Smooth muscle cell (in vitro differentiated cells): ENCODE measurements around the gene FRMD5. TPM values are rescaled to one million over a fixed set of nuclear protein-coding genes. Genes with fewer than 3 reads are reported as not detected.

Experiments used
- DNase-seq: peaks from one replicate; lab custom pipeline; 2025; ENCODE audit not compliant: unreplicated experiment; lab: John Stamatoyannopoulos, UW
- H2AFZ ChIP-seq: fragments of 200-600 bp; sonication (generic); 2 replicates; pipeline ENCODE4 v1.6.0; 2016; ENCODE audit warnings: antibody characterized with exemption, low read depth, mild to moderate bottlenecking
- H3F3A ChIP-seq: fragments of 200-600 bp; sonication (generic); 2 replicates; pipeline ENCODE4 v1.6.0; 2017; ENCODE audit warnings: antibody characterized with exemption, low read depth
- H3K27ac ChIP-seq: fragments of 200-600 bp; sonication (generic); 2 replicates; pipeline ENCODE4 v1.5.1; 2016; ENCODE audit warnings: low read depth, mild to moderate bottlenecking
- H3K27me3 ChIP-seq: fragments of 200-600 bp; sonication (generic); 2 replicates; pipeline ENCODE4 v1.6.1; 2016; ENCODE audit warnings: low read depth, mild to moderate bottlenecking
- H3K36me3 ChIP-seq: fragments of 200-600 bp; sonication (generic); 2 replicates; pipeline ENCODE4 v1.5.1; 2016; ENCODE audit warnings: low read depth
- H3K4me1 ChIP-seq: fragments of 200-600 bp; sonication (generic); 2 replicates; pipeline ENCODE4 v1.5.1; 2016; ENCODE audit warnings: low read depth
- H3K4me2 ChIP-seq: fragments of 200-600 bp; sonication (generic); 2 replicates; pipeline ENCODE4 v1.6.0; 2016; ENCODE audit warnings: mild to moderate bottlenecking
- H3K4me3 ChIP-seq: fragments of 200-600 bp; sonication (generic); 2 replicates; pipeline ENCODE4 v1.5.1; 2016; ENCODE audit warnings: mild to moderate bottlenecking
- H3K79me2 ChIP-seq: fragments of 200-600 bp; sonication (generic); 2 replicates; pipeline ENCODE4 v1.6.0; 2016; ENCODE audit warnings: low read depth, mild to moderate bottlenecking
- H3K9ac ChIP-seq: fragments of 200-600 bp; sonication (generic); 2 replicates; pipeline ENCODE4 v1.6.0; 2016; ENCODE audit warnings: low read depth
- H3K9me3 ChIP-seq: fragments of 200-600 bp; sonication (generic); replicated peaks from 2 replicates; pipeline ENCODE4 v1.5.1; 2016; ENCODE audit warnings: low read depth
- H4K20me1 ChIP-seq: fragments of 200-600 bp; sonication (generic); 2 replicates; pipeline ENCODE4 v1.6.0; 2016; ENCODE audit warnings: low read depth
- CTCF ChIP-seq: fragments of 200-600 bp; sonication (generic); IDR thresholded peaks from 2 replicates; pipeline ENCODE4 v1.5.1; 2017; ENCODE audit warnings: borderline replicate concordance, mild to moderate bottlenecking, antibody characterized with exemption; ENCODE audit not compliant: insufficient read depth, poor library complexity, severe bottlenecking
- WGBS: methylation state at CpG from one replicate; pipeline ENCODE4 v1.1.7; 2016; ENCODE audit warnings: low lambda C conversion rate; 5-methylcytosine and 5-hydroxymethylcytosine counted together
- polyA plus RNA-seq: library from polyadenylated mRNA; unstranded; fragments of >200 nt; fragmentation: Nextera tagmentation; extraction: Ambion mirVana; gene quantifications from 2 replicates; pipeline ENCODE4 v1.2.1, GENCODE V29; 2016
- total RNA-seq: library from RNA; depleted of rRNA; stranded (reverse); fragments of >200 nt; gene quantifications from 2 replicates; pipeline ENCODE4 v1.2.3, GENCODE V29; 2014

FRMD5 gene
- total and polyA plus RNA-seq, 2 experiments from 2014 or later = 0.46 to 7.2 TPM

DNA sequence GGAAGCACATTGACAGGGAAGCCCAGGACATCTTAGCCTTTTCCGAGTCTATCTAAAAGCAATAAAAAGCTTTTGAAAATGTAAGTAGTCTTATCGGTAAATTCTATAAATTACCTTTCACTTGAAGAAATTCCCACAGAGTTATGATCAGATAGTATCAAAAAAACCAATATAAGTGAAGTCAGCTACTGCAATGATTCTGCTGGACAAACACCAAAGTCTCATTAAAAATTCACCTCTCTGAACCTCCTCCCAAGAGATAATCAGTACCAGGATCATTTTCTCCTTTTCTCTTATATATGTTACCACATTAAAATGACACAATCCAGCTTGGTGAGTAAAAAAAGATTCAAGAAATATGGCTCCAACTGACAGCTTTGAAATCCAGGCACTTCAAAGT lies 69.2 kb downstream of the FRMD5 start:
- WGBS = 93% methylated on average over 2 of the region's 2 CpGs
- no peak overlapping the region for H3K9ac ChIP-seq
- H3K27me3 ChIP-seq = no peaks in the 10 kb centered on the region
- no peak overlapping the region for H3K27ac ChIP-seq
- TF ChIP-seq CTCF = no peak
- no peaks in the 10 kb centered on the region for H3K9me3 ChIP-seq
- no peaks in the 10 kb centered on the region for H3K4me1 ChIP-seq
- no peak overlapping the region for H3K4me3 ChIP-seq
- H3K36me3 ChIP-seq = no peaks in the 10 kb centered on the region
- no peak overlapping the region for H3K4me2 ChIP-seq
- H4K20me1 ChIP-seq = no peaks in the 10 kb centered on the region
- no peak overlapping the region for H2AFZ ChIP-seq
- DNase-seq = no peak
- H3F3A ChIP-seq = no peaks in the 10 kb centered on the region
- H3K79me2 ChIP-seq = no peaks in the 10 kb centered on the region

DNA sequence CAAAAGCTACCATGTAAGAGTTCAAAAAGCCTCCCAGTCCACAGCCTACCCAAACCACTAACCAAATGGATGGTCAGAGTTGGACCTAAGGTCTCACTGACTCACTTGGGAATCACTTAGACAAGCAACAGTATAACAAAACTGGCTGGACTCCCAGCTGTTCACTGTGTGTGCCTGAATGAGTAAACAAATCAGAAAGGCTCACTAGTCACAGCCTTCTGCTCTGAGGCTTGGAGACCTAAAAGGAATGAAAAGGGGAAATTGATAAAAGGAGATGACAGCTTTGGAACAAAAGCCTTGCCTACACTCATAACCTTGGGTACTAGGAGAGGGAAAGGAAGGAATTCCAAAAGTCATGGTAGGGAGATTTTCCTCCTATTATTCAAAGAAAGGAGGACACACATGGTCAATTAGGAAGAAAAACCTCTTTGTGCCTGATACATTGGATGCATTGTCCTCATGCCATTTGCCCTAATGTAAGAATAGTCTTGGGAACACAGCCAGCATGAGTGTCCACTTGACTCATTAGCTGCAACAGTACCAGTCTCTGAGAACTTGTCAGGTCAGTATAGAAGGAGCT lies 92.3 kb downstream of the FRMD5 start:
- Histone ChIP-seq H3K79me2 (no peaks in the 10 kb centered on the region), H3K27me3 (no peaks in the 10 kb centered on the region), H4K20me1 (no peaks in the 10 kb centered on the region), H3K36me3 (no peaks in the 10 kb centered on the region), H3K9ac (no peak overlapping the region), H3F3A (no peaks in the 10 kb centered on the region), H3K27ac (peak overlapping the region; percentile 64), H2AFZ (no peak overlapping the region), H3K4me2 (peak overlapping the region; percentile 52), H3K9me3 (no peaks in the 10 kb centered on the region), H3K4me1 (peaks cover 9% of the 10 kb centered on the region), H3K4me3 (no peak overlapping the region)
- DNase-seq = no peak
- no peak for TF ChIP-seq CTCF

DNA sequence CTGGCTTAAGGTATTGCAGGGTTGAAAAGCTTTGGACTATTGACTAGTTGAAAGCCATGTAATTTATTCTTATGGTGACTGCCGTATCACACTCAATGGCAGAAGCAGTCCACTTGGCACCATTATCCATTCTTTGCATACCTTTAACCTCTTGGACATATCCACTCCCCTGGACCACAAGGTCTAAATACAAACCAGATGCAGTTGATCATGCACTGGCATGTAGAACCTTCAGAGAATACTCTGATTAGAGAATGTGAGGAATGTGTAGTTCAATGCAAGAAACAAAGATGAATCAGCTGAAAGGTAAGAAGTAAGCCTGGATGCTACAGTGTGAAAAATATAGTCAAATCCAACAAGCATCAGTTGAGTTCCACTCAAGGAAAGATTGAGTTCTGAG lies 93.1 kb downstream of the FRMD5 start:
- H3K4me3 ChIP-seq = no peak overlapping the region
- H3K9ac ChIP-seq = no peak overlapping the region
- H3K79me2 ChIP-seq = no peaks in the 10 kb centered on the region

More for the DNA sequence above, 93.1 kb downstream of the FRMD5 start:
- no peaks in the 10 kb centered on the region for H3F3A ChIP-seq
- no peaks in the 10 kb centered on the region for H3K9me3 ChIP-seq
- no peaks in the 10 kb centered on the region for H3K27me3 ChIP-seq
- peak overlapping the region; percentile 64 for H3K27ac ChIP-seq
- 86% methylated on average over 1 of the region's 1 CpG for WGBS
- H2AFZ ChIP-seq = no peak overlapping the region
- TF ChIP-seq CTCF = no peak
- H3K36me3 ChIP-seq = no peaks in the 10 kb centered on the region
- H3K4me2 ChIP-seq = peak overlapping the region; percentile 52
- H4K20me1 ChIP-seq = no peaks in the 10 kb centered on the region
- peaks cover 9% of the 10 kb centered on the region for H3K4me1 ChIP-seq
- no peak for DNase-seq
